Measurements from ENCODE around the gene UGGT2. TPM values are rescaled to one million over a fixed set of nuclear protein-coding genes. Genes with fewer than 3 reads are reported as not detected.

The UGGT2 gene
- total RNA-seq, 4 donors from 2014 or later: 19.5 to 148 (median 41.0) TPM

- no peaks in the 10 kb centered on the region for H3K4me1 ChIP-seq
- no peak overlapping the region for H3K4me3 ChIP-seq
- no peaks in the 10 kb centered on the region for H3K27me3 ChIP-seq
- TF ChIP-seq EP300 (IDR thresholded peaks at IDR 0.05; ENCODE audit: low read depth) (no peak), POLR2A (IDR thresholded peaks at IDR 0.05) (no peak)
- WGBS, 2 donors (ENCODE audit: low coverage in 1 of 2): 90% methylated on average over 12 of the region's 12 CpGs; no CpG with 5 or more reads in 1 of the 2 donors
- in situ Hi-C loops (cut with MboI; ENCODE audit: low pct_ligation_motif_present in 1 of 4, low pct_unique_long_range_greater_than_20kb in 1 of 4, low sequenced_read_pairs in 3 of 4) (loop anchor here in 2 of 4 donors (25.0 kb wide), 2 partner anchors 779 to 929 kb away; no protein-coding TSS in a partner anchor), intact Hi-C loops (cut with DNase I; ENCODE audit: low total_unique reads) (no loop called here)
- no peaks in the 10 kb centered on the region for H3K36me3 ChIP-seq
- H3K9me3 ChIP-seq: no peaks in the 10 kb centered on the region
- no peak overlapping the region for H3K27ac ChIP-seq
- no peak for DNase-seq
Observed at GRCh38 chr13:96033220-96034015, 19.8 kb downstream of the UGGT2 start.

- no peak overlapping the region for H3K27ac ChIP-seq
- TF ChIP-seq POLR2AphosphoS5 (IDR thresholded peaks at IDR 0.05) (no peak), CTCF (IDR thresholded peaks at IDR 0.05) (no peak), POLR2A (IDR thresholded peaks at IDR 0.05) (no peak), EP300 (IDR thresholded peaks at IDR 0.05; ENCODE audit: low read depth) (no peak)
- WGBS, 2 donors (ENCODE audit: low coverage in 1 of 2): 66 to 67% methylated on average over 2 of the region's 2 CpGs
- no peaks in the 10 kb centered on the region for H3K9me3 ChIP-seq
- H3K36me3 ChIP-seq: no peaks in the 10 kb centered on the region
- in situ Hi-C loops (cut with MboI; ENCODE audit: low pct_ligation_motif_present in 1 of 4, low pct_unique_long_range_greater_than_20kb in 1 of 4, low sequenced_read_pairs in 3 of 4): loop anchor here in 2 of 4 donors (25.0 kb wide), 2 partner anchors 780 to 930 kb away; no protein-coding TSS in a partner anchor
- no peak overlapping the region for H3K4me3 ChIP-seq
- H3K4me1 ChIP-seq: no peaks in the 10 kb centered on the region
- no peaks in the 10 kb centered on the region for H3K27me3 ChIP-seq
- intact Hi-C loops (cut with DNase I; ENCODE audit: low total_unique reads): no loop called here
- DNase-seq: no peak
Observed at GRCh38 chr13:96032717-96033116, 20.5 kb downstream of the UGGT2 start.

- intact Hi-C loops (cut with DNase I; ENCODE audit: low total_unique reads): no loop called here
- in situ Hi-C loops (cut with MboI; ENCODE audit: low pct_ligation_motif_present in 1 of 4, low pct_unique_long_range_greater_than_20kb in 1 of 4, low sequenced_read_pairs in 3 of 4): loop anchor here in 2 of 4 donors (25.0 kb wide), 2 partner anchors 783 to 933 kb away; no protein-coding TSS in a partner anchor
- Histone ChIP-seq H3K4me1 (no peaks in the 10 kb centered on the region), H3K4me3 (no peak overlapping the region), H3K27me3 (no peaks in the 10 kb centered on the region), H3K36me3 (no peaks in the 10 kb centered on the region), H3K27ac (no peak overlapping the region), H3K9me3 (no peaks in the 10 kb centered on the region)
- no peak for TF ChIP-seq POLR2A (IDR thresholded peaks at IDR 0.05)
- TF ChIP-seq CTCF (IDR thresholded peaks at IDR 0.05): no peak
- TF ChIP-seq EP300 (IDR thresholded peaks at IDR 0.05; ENCODE audit: low read depth): no peak
- no peak for TF ChIP-seq POLR2AphosphoS5 (IDR thresholded peaks at IDR 0.05)
- no peak for DNase-seq
- 96 to 100% methylated on average over 4 to 7 of the region's 7 CpGs for WGBS, 2 donors (ENCODE audit: low coverage in 1 of 2)
Observed at GRCh38 chr13:96029002-96029401, 24.2 kb downstream of the UGGT2 start.

- WGBS, 2 donors (ENCODE audit: low coverage in 1 of 2): 92 to 98% methylated on average over 2 of the region's 2 CpGs
- H3K27me3 ChIP-seq: no peaks in the 10 kb centered on the region
- H3K9me3 ChIP-seq: no peaks in the 10 kb centered on the region
- H3K36me3 ChIP-seq: no peaks in the 10 kb centered on the region
- in situ Hi-C loops (cut with MboI; ENCODE audit: low pct_ligation_motif_present in 1 of 4, low pct_unique_long_range_greater_than_20kb in 1 of 4, low sequenced_read_pairs in 3 of 4): loop anchor here in 2 of 4 donors (25.0 kb wide), 2 partner anchors 785 to 935 kb away; no protein-coding TSS in a partner anchor
- no peak overlapping the region for H3K4me3 ChIP-seq
- no peak overlapping the region for H3K27ac ChIP-seq
- H3K4me1 ChIP-seq: no peaks in the 10 kb centered on the region
- no peak for TF ChIP-seq POLR2AphosphoS5 (IDR thresholded peaks at IDR 0.05)
- TF ChIP-seq EP300 (IDR thresholded peaks at IDR 0.05; ENCODE audit: low read depth): no peak
- no peak for TF ChIP-seq CTCF (IDR thresholded peaks at IDR 0.05)
- no peak for TF ChIP-seq POLR2A (IDR thresholded peaks at IDR 0.05)
- intact Hi-C loops (cut with DNase I; ENCODE audit: low total_unique reads): no loop called here
- DNase-seq: no peak
Observed at GRCh38 chr13:96027496-96027895, 25.7 kb downstream of the UGGT2 start.
